Stimulated activated naive CD4-positive, alpha-beta T cell treated with Interleukin-2 at 50 U/mL for 16 hours (primary cell): ENCODE measurements around the gene PAPPA2.

ENCODE experiments used
- DNase-seq: peaks from one replicate; lab custom pipeline; 2025; lab: John Stamatoyannopoulos, UW

The PAPPA2 gene

GRCh38 chr1:176766779-176767178 is 303.8 kb downstream of the PAPPA2 start:
- no peak for DNase-seq

- DNase-seq, result no peak
These were observed 304.8 kb downstream of the PAPPA2 start for GRCh38 chr1:176767714-176768136.

- no peak for DNase-seq
These were observed 305.6 kb downstream of the PAPPA2 start for GRCh38 chr1:176768532-176768931.

- no peak for DNase-seq
These were observed 307.1 kb downstream of the PAPPA2 start for GRCh38 chr1:176770066-176770465.

- DNase-seq, result no peak
These were observed 310.1 kb downstream of the PAPPA2 start for GRCh38 chr1:176773038-176773437.

GRCh38 chr1:176774224-176774623 is 311.2 kb downstream of the PAPPA2 start:
- no peak for DNase-seq

- DNase-seq, result no peak
These were observed 312.4 kb downstream of the PAPPA2 start for GRCh38 chr1:176775378-176775777.

GRCh38 chr1:176775996-176776395 is 313.0 kb downstream of the PAPPA2 start:
- DNase-seq, result no peak

- DNase-seq, result no peak
These were observed 315.1 kb downstream of the PAPPA2 start for GRCh38 chr1:176778056-176778455.

- no peak for DNase-seq
These were observed 317.0 kb downstream of the PAPPA2 start for GRCh38 chr1:176779992-176780328.

GRCh38 chr1:176783309-176783708 is 320.3 kb downstream of the PAPPA2 start:
- no peak for DNase-seq

GRCh38 chr1:176785056-176785455 is 322.1 kb downstream of the PAPPA2 start:
- no peak for DNase-seq

- DNase-seq, result no peak
These were observed 322.8 kb downstream of the PAPPA2 start for GRCh38 chr1:176785791-176786190.

- DNase-seq, result no peak
These were observed 323.3 kb downstream of the PAPPA2 start for GRCh38 chr1:176786274-176786673.

GRCh38 chr1:176789571-176790090 is 326.7 kb downstream of the PAPPA2 start:
- no peak for DNase-seq

- DNase-seq, result no peak
These were observed 327.8 kb downstream of the PAPPA2 start for GRCh38 chr1:176790786-176791185.

- DNase-seq, result no peak
These were observed 328.9 kb downstream of the PAPPA2 start for GRCh38 chr1:176791906-176792305.

GRCh38 chr1:176794897-176795508 is 332.0 kb downstream of the PAPPA2 start:
- DNase-seq, result no peak

GRCh38 chr1:176795929-176796328 is 333.0 kb downstream of the PAPPA2 start:
- no peak for DNase-seq

GRCh38 chr1:176796583-176796982 is 333.6 kb downstream of the PAPPA2 start:
- DNase-seq, result no peak

- no peak for DNase-seq
These were observed 336.4 kb downstream of the PAPPA2 start for GRCh38 chr1:176799327-176799726.

GRCh38 chr1:176800978-176801513 is 338.1 kb downstream of the PAPPA2 start:
- DNase-seq, result no peak

GRCh38 chr1:176801514-176802020 is 338.6 kb downstream of the PAPPA2 start:
- no peak for DNase-seq

GRCh38 chr1:176802316-176802715 is 339.3 kb downstream of the PAPPA2 start:
- DNase-seq, result no peak
